Measurements from ENCODE around the gene MAOB.

Gene MAOB

DNA sequence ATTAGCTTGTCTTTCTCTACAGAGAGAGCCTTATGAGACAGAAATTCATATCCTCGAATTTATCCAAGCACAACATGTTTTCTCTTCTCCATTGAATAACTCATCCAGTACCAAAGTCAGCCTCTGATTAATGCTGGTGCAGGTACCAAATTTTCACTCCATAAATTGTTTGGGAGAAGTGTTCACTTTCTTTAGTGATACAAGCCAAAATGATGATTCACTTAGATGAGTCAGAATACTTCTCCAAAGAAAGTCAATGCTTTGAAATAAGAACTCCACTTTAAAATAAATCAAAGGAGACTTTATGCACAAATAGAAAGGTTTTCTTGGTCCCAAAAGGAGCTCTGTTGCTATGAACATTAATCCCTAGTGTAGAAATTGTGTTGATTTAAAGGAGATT, 60.2 kb downstream of the MAOB start:
- Histone ChIP-seq H3K4me3 (ENCODE audit: low read depth, low read length) (no peak overlapping the region), H3K4me1 (no peaks in the 10 kb centered on the region), H3K79me2 (no peaks in the 10 kb centered on the region), H3K27me3 (ENCODE audit: control insufficient read depth, insufficient read depth, low read length) (no peaks in the 10 kb centered on the region), H3K9me3 (ENCODE audit: control insufficient read depth, low read length) (no peaks in the 10 kb centered on the region), H3K36me3 (ENCODE audit: control insufficient read depth, insufficient read depth, low read length) (no peaks in the 10 kb centered on the region), H2AFZ (no peak overlapping the region), H3K9ac (no peak overlapping the region), H3K4me2 (ENCODE audit: low read length) (no peak overlapping the region), H3K27ac (no peak overlapping the region)
- TF ChIP-seq, protein P1, sequence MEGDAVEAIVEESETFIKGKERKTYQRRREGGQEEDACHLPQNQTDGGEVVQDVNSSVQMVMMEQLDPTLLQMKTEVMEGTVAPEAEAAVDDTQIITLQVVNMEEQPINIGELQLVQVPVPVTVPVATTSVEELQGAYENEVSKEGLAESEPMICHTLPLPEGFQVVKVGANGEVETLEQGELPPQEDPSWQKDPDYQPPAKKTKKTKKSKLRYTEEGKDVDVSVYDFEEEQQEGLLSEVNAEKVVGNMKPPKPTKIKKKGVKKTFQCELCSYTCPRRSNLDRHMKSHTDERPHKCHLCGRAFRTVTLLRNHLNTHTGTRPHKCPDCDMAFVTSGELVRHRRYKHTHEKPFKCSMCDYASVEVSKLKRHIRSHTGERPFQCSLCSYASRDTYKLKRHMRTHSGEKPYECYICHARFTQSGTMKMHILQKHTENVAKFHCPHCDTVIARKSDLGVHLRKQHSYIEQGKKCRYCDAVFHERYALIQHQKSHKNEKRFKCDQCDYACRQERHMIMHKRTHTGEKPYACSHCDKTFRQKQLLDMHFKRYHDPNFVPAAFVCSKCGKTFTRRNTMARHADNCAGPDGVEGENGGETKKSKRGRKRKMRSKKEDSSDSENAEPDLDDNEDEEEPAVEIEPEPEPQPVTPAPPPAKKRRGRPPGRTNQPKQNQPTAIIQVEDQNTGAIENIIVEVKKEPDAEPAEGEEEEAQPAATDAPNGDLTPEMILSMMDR (IDR thresholded peaks at IDR 0.05) = no peak

- no peaks in the 10 kb centered on the region for H3K9me3 ChIP-seq (ENCODE audit: control insufficient read depth, low read length)
- no peak overlapping the region for H3K27ac ChIP-seq
- TF ChIP-seq, protein P1 (IDR thresholded peaks at IDR 0.05) = no peak
- H3K4me2 ChIP-seq (ENCODE audit: low read length) = no peak overlapping the region
- H3K4me3 ChIP-seq (ENCODE audit: low read depth, low read length) = no peak overlapping the region
- H3K9ac ChIP-seq = no peak overlapping the region
- H3K4me1 ChIP-seq = no peaks in the 10 kb centered on the region
- no peaks in the 10 kb centered on the region for H3K79me2 ChIP-seq
- H3K36me3 ChIP-seq (ENCODE audit: control insufficient read depth, insufficient read depth, low read length) = no peaks in the 10 kb centered on the region
- no peak overlapping the region for H2AFZ ChIP-seq
- H3K27me3 ChIP-seq (ENCODE audit: control insufficient read depth, insufficient read depth, low read length) = no peaks in the 10 kb centered on the region
Observed at GRCh38 chrX:43817444-43817843, 64.8 kb downstream of the MAOB start.

- no peaks in the 10 kb centered on the region for H3K4me1 ChIP-seq
Observed at GRCh38 chrX:43815209-43815608, 67.0 kb downstream of the MAOB start.

GRCh38 chrX:43813898-43814297, 68.4 kb downstream of the MAOB start:
- H3K4me3 ChIP-seq (ENCODE audit: low read depth, low read length) = no peak overlapping the region
- H3K9ac ChIP-seq = no peak overlapping the region
- no peak overlapping the region for H2AFZ ChIP-seq
- no peaks in the 10 kb centered on the region for H3K27me3 ChIP-seq (ENCODE audit: control insufficient read depth, insufficient read depth, low read length)
- H3K36me3 ChIP-seq (ENCODE audit: control insufficient read depth, insufficient read depth, low read length) = no peaks in the 10 kb centered on the region
- no peaks in the 10 kb centered on the region for H3K79me2 ChIP-seq
- H3K27ac ChIP-seq = no peak overlapping the region
- H3K4me1 ChIP-seq = no peaks in the 10 kb centered on the region
- no peaks in the 10 kb centered on the region for H3K9me3 ChIP-seq (ENCODE audit: control insufficient read depth, low read length)
- no peak overlapping the region for H3K4me2 ChIP-seq (ENCODE audit: low read length)
- TF ChIP-seq, protein P1 (IDR thresholded peaks at IDR 0.05) = no peak

More at GRCh38 chrX:43815209-43815608, 67.0 kb downstream of the MAOB start:
- no peak overlapping the region for H3K4me2 ChIP-seq (ENCODE audit: low read length)
- H3K27ac ChIP-seq = no peak overlapping the region
- no peaks in the 10 kb centered on the region for H3K9me3 ChIP-seq (ENCODE audit: control insufficient read depth, low read length)
- TF ChIP-seq, protein P1 (IDR thresholded peaks at IDR 0.05) = no peak
- H3K27me3 ChIP-seq (ENCODE audit: control insufficient read depth, insufficient read depth, low read length) = no peaks in the 10 kb centered on the region
- H3K79me2 ChIP-seq = no peaks in the 10 kb centered on the region
- H3K36me3 ChIP-seq (ENCODE audit: control insufficient read depth, insufficient read depth, low read length) = no peaks in the 10 kb centered on the region
- no peak overlapping the region for H2AFZ ChIP-seq
- no peak overlapping the region for H3K4me3 ChIP-seq (ENCODE audit: low read depth, low read length)
- no peak overlapping the region for H3K9ac ChIP-seq

- no peak overlapping the region for H3K4me3 ChIP-seq (ENCODE audit: low read depth, low read length)
- H3K9ac ChIP-seq = no peak overlapping the region
- H2AFZ ChIP-seq = no peak overlapping the region
- H3K27ac ChIP-seq = no peak overlapping the region
- no peaks in the 10 kb centered on the region for H3K4me1 ChIP-seq
- no peaks in the 10 kb centered on the region for H3K9me3 ChIP-seq (ENCODE audit: control insufficient read depth, low read length)
- H3K4me2 ChIP-seq (ENCODE audit: low read length) = no peak overlapping the region
- H3K79me2 ChIP-seq = no peaks in the 10 kb centered on the region
- H3K27me3 ChIP-seq (ENCODE audit: control insufficient read depth, insufficient read depth, low read length) = no peaks in the 10 kb centered on the region
- no peaks in the 10 kb centered on the region for H3K36me3 ChIP-seq (ENCODE audit: control insufficient read depth, insufficient read depth, low read length)
- TF ChIP-seq, protein P1 (IDR thresholded peaks at IDR 0.05) = no peak
Observed at GRCh38 chrX:43813319-43813718, 68.9 kb downstream of the MAOB start.
